NB4 (cell line): ENCODE results near the gene MPPE1.

Source experiments
- MYC ChIP-seq: IDR thresholded peaks from 2 replicates; pipeline ENCODE4 v1.6.1; 2011; ENCODE audit warnings: low read depth, low read length
- POLR2A ChIP-seq: IDR thresholded peaks from 2 replicates; pipeline ENCODE4 v1.6.1; 2011; ENCODE audit warnings: mild to moderate bottlenecking; ENCODE audit not compliant: insufficient read length; ENCODE audit errors: extremely low read depth
- TF ChIP-seq, protein P1 (sequence below): IDR thresholded peaks from one replicate; pipeline ENCODE4 v1.5.1; 2012; ENCODE audit warnings: low read depth, low read length
- TF ChIP-seq, protein P2 (sequence below): IDR thresholded peaks from 2 replicates; pipeline ENCODE4 v1.6.1; 2011; ENCODE audit warnings: low read depth, low read length

- TF ChIP-seq, protein P1, sequence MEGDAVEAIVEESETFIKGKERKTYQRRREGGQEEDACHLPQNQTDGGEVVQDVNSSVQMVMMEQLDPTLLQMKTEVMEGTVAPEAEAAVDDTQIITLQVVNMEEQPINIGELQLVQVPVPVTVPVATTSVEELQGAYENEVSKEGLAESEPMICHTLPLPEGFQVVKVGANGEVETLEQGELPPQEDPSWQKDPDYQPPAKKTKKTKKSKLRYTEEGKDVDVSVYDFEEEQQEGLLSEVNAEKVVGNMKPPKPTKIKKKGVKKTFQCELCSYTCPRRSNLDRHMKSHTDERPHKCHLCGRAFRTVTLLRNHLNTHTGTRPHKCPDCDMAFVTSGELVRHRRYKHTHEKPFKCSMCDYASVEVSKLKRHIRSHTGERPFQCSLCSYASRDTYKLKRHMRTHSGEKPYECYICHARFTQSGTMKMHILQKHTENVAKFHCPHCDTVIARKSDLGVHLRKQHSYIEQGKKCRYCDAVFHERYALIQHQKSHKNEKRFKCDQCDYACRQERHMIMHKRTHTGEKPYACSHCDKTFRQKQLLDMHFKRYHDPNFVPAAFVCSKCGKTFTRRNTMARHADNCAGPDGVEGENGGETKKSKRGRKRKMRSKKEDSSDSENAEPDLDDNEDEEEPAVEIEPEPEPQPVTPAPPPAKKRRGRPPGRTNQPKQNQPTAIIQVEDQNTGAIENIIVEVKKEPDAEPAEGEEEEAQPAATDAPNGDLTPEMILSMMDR = no peak
- TF ChIP-seq, protein P2, sequence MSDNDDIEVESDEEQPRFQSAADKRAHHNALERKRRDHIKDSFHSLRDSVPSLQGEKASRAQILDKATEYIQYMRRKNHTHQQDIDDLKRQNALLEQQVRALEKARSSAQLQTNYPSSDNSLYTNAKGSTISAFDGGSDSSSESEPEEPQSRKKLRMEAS = no peak; the same call in 1 of the 2 replicates
- peak; percentile 47 for TF ChIP-seq POLR2A
- peak; percentile 42 for TF ChIP-seq MYC
Observed at GRCh38 chr18:11947214-11948191, 39.4 kb upstream of the MPPE1 start.
